Measurements from ENCODE around the gene HSD11B2.

The HSD11B2 gene

GRCh38 chr16:67417333-67418061, 13.4 kb upstream of the HSD11B2 start:
- DNase-seq, result no peak

DNA sequence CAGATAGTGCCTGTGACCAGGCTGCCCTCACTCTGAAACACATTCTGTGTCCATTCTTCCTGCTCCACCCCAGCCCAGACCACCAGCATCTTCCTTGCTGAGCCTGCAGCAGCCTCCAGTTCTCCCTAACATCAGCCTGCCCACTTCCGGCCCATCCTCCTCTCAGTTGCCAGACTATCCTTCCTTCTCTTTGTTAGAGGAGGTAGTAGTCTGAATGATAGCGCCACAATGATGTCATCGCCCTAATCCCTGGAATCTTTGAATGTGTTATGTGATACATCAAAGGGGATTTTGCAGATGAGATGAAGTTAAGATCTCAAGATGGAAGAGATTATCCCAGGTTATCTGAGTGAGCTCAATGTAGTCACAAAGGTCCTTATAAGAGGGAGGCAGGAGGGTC, 11.4 kb upstream of the HSD11B2 start:
- DNase-seq, result no peak

DNA sequence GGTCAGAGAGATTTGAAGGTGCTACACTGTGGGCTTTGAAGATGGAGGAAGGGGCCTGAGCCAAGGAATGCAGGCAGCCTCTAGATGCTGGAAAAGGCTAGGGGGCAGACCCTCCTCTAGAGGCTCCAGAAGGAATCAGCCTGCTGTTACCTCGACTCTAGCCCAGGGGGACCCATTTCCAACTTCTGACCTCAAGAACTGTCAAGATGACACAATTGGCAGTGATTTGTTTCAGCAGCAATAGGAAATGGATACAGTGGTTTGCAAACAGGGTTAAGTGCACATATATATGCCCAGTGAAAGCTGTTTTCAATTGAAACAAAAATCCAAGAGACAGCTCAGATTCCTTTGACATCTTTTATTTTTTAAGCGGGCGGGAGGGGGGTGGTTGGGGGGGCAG, 11.0 kb upstream of the HSD11B2 start:
- DNase-seq, result no peak

- DNase-seq, result no peak
Measured at GRCh38 chr16:67421030-67421429, 9.9 kb upstream of the HSD11B2 start.

DNA sequence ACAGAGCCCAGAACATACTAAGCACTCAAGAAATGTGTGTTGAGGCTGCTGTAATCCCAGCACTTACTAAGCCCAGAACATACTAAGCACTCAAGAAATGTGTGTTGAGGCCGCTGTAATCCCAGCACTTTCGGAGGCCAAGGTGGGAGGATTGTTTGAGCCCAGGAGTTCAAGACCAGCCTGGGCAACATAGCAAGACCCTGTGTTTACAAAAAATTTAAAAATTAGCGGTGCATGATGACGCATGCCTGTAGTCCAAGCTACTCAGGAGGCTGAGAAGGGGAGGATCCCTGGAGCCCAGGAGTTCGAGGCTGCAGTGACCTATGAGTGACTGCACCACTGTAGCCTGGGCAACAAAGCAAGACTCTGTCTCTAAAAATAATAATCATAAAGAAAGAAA, 7.9 kb upstream of the HSD11B2 start:
- DNase-seq, result no peak

GRCh38 chr16:67423611-67424260, 7.2 kb upstream of the HSD11B2 start:
- DNase-seq, result no peak

GRCh38 chr16:67424261-67424615, 6.7 kb upstream of the HSD11B2 start:
- no peak for DNase-seq

DNA sequence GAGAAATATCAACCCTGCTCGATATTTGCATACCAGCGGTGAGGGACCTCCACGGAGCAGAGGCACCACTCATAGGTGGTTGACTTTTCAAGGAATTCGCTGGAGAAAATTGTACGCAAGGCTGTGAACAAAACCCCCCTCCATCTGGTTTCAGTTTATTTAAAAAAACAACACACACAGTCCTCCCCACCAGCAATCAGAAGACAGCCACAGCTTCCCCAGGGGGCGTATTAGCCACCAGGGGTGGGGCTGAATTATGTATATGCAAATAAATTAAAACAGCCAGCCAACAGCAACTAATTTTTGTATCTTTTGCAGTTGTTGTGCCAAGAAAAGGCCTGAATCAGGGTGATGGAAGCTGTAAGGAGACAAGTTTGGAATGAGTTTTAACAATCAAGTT, 5.9 kb upstream of the HSD11B2 start:
- no peak for DNase-seq

- no peak for DNase-seq
Measured at GRCh38 chr16:67425580-67425979, 5.3 kb upstream of the HSD11B2 start.

GRCh38 chr16:67426022-67426421, 4.9 kb upstream of the HSD11B2 start:
- DNase-seq, result no peak

- no peak for DNase-seq
Measured at GRCh38 chr16:67426950-67427349, 4.0 kb upstream of the HSD11B2 start.

GRCh38 chr16:67428146-67428731, 2.7 kb upstream of the HSD11B2 start:
- DNase-seq, result peak; percentile 49

DNA sequence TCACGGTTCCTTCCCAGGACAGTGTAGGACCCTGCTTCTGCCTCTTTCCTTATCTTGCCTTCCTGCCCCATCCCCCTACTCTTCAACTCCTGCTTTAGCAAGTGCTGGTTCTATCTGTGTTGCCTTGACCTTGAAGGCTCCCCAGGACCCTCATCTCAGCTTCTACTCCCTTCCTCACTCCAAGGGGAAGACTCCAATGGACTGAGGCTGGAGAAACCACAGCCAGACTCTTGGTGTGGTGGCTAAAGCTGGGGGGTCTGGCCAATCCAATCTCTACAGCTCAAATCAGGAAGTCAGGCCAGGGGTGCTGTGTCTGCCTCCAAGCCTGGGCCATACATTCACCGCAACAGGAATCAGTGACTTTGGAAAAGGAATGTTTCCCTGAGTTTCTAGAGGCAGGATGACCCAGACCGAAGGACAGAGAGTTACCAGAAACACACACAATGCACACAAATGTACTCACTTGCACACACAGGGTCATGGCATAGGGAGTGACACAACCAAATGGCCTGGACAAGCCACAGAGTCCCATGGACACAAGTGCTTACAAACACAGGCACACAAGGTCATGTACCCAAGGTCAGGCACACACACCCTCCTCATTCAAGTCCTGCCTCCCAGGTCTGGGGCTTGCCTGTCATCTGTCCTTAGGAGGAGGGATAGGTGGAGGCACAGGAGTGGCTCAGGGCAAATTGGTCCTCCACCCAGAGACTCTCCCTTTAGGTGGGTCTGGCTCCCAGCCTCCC, 1.7 kb upstream of the HSD11B2 start:
- no peak for DNase-seq

- no peak for DNase-seq
Measured at GRCh38 chr16:67429799-67430503, 970 bp upstream of the HSD11B2 start.

GRCh38 chr16:67430504-67430976, 381 bp upstream of the HSD11B2 start:
- DNase-seq, result no peak

DNA sequence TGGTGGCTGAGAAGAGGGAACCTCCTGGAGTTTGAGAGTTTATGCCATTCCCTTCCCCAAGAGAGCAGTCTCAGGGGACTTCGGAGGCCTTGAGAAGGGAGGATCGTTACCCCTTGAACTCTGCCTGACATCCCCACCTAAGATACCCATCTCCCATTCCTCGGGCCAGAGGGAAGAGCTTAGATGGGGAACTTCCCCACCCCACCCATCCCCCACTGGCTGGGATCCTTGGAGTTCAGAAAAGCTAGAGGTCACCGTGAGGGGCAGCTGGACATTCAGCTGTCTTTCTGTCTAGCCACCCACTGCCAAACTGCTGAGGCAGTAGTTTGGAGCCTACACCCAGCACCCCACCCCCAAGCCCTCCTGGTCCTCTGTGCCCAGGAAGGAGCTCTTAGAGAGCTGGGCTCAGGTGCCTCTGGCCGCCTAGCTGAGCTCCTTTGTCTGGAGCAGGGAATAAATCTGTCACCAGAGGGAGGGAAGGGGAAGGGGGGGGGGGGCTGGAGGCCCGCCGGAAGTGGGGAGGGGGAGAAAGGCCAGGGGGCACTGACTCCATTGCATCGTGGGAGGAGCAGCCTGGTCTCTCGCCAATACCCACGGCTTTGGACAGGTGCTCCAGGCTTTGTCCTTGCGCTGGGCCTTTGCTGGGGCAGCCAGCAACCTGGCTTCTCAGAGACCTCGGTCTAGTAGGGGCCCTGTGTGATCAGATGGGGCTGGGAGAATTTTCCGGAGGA, 1.0 kb downstream of the HSD11B2 start:
- DNase-seq, result no peak

- no peak for DNase-seq
Measured at GRCh38 chr16:67432506-67432890, 1.6 kb downstream of the HSD11B2 start.

- DNase-seq, result no peak
Measured at GRCh38 chr16:67433131-67433719, 2.3 kb downstream of the HSD11B2 start.

DNA sequence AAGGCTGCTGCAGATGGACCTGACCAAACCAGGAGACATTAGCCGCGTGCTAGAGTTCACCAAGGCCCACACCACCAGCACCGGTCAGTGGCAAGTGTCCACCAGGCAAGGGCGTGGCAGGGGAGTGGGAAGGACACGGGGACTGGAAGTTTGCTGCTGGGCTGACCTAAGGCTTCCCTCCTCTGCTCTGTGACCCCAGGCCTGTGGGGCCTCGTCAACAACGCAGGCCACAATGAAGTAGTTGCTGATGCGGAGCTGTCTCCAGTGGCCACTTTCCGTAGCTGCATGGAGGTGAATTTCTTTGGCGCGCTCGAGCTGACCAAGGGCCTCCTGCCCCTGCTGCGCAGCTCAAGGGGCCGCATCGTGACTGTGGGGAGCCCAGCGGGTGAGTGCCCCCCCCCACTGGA, 4.8 kb downstream of the HSD11B2 start:
- no peak for DNase-seq

GRCh38 chr16:67436640-67437193, 5.8 kb downstream of the HSD11B2 start:
- DNase-seq, result no peak

DNA sequence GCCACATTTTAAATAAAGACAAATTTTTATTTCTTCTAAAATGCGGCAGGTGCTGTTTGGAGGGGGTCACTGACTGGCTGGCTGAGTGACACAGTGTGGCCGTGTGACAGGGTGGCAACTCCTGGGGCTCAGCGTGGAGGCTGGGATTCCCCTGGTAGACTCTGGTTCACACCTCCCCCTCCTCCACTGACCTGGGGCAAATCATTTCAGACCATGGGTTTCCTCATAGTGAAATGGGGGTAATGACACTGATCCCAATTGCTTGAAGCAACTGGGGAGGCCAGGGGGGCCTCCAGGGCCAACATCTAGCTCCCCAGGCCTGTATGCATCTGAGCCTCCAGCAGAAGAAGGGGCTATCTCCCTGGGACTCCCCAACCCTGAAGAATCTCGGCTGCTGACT, 6.6 kb downstream of the HSD11B2 start:
- DNase-seq, result no peak
